ENCODE data around the gene DOCK4.

DOCK4 gene

GRCh38 chr7:111844904-111845671 lies 361.1 kb downstream of the DOCK4 start:
- no peaks in the 10 kb centered on the region for H3K4me1 Mint-ChIP-seq
- H3K9me3 Mint-ChIP-seq: peaks cover 8% of the 10 kb centered on the region
- H3K36me3 Mint-ChIP-seq (ENCODE audit: insufficient read depth): peaks cover 2% of the 10 kb centered on the region
- H3K4me3 Mint-ChIP-seq: no peak overlapping the region
- H3K27me3 Mint-ChIP-seq: peaks cover 9% of the 10 kb centered on the region
- DNase-seq (ENCODE audit: low spot score in 2 of 2) (no peak), ATAC-seq (replicated peaks; ENCODE audit: extremely low read depth, poor library complexity, severe bottlenecking) (no peak)
- no peak overlapping the region for H3K27ac Mint-ChIP-seq (ENCODE audit: low read depth)

GRCh38 chr7:111842491-111842890 lies 363.7 kb downstream of the DOCK4 start:
- Mint-ChIP-seq H3K4me1 (no peaks in the 10 kb centered on the region), H3K9me3 (no peaks in the 10 kb centered on the region), H3K27me3 (no peaks in the 10 kb centered on the region), H3K27ac (ENCODE audit: low read depth) (no peak overlapping the region), H3K36me3 (ENCODE audit: insufficient read depth) (no peaks in the 10 kb centered on the region), H3K4me3 (no peak overlapping the region)
- ATAC-seq (replicated peaks; ENCODE audit: extremely low read depth, poor library complexity, severe bottlenecking) (no peak), DNase-seq (ENCODE audit: low spot score in 2 of 2) (no peak)

- H3K27ac Mint-ChIP-seq (ENCODE audit: low read depth): no peak overlapping the region
- no peaks in the 10 kb centered on the region for H3K9me3 Mint-ChIP-seq
- ATAC-seq (replicated peaks; ENCODE audit: extremely low read depth, poor library complexity, severe bottlenecking): no peak
- no peaks in the 10 kb centered on the region for H3K27me3 Mint-ChIP-seq
- H3K36me3 Mint-ChIP-seq (ENCODE audit: insufficient read depth): no peaks in the 10 kb centered on the region
- no peak for DNase-seq (ENCODE audit: low spot score in 2 of 2)
- H3K4me3 Mint-ChIP-seq: no peak overlapping the region
- no peaks in the 10 kb centered on the region for H3K4me1 Mint-ChIP-seq
Measured at GRCh38 chr7:111841596-111842205, 364.5 kb downstream of the DOCK4 start.

GRCh38 chr7:111840528-111840927 lies 365.7 kb downstream of the DOCK4 start:
- Mint-ChIP-seq H3K27ac (ENCODE audit: low read depth) (no peak overlapping the region), H3K27me3 (no peaks in the 10 kb centered on the region), H3K4me3 (no peak overlapping the region), H3K4me1 (no peaks in the 10 kb centered on the region), H3K36me3 (ENCODE audit: insufficient read depth) (no peaks in the 10 kb centered on the region), H3K9me3 (no peaks in the 10 kb centered on the region)
- DNase-seq (ENCODE audit: low spot score in 2 of 2) (no peak), ATAC-seq (replicated peaks; ENCODE audit: extremely low read depth, poor library complexity, severe bottlenecking) (no peak)

GRCh38 chr7:111839261-111839660 lies 366.9 kb downstream of the DOCK4 start:
- Mint-ChIP-seq H3K4me1 (no peaks in the 10 kb centered on the region), H3K4me3 (no peak overlapping the region), H3K27ac (ENCODE audit: low read depth) (no peak overlapping the region), H3K9me3 (no peaks in the 10 kb centered on the region), H3K36me3 (ENCODE audit: insufficient read depth) (no peaks in the 10 kb centered on the region), H3K27me3 (no peaks in the 10 kb centered on the region)
- DNase-seq (ENCODE audit: low spot score in 2 of 2): no peak
- ATAC-seq (replicated peaks; ENCODE audit: extremely low read depth, poor library complexity, severe bottlenecking): no peak

GRCh38 chr7:111836592-111836991 lies 369.6 kb downstream of the DOCK4 start:
- DNase-seq (ENCODE audit: low spot score in 2 of 2): no peak
- no peak overlapping the region for H3K4me3 Mint-ChIP-seq
- no peak for ATAC-seq (replicated peaks; ENCODE audit: extremely low read depth, poor library complexity, severe bottlenecking)
- H3K27ac Mint-ChIP-seq (ENCODE audit: low read depth): no peak overlapping the region
- no peaks in the 10 kb centered on the region for H3K27me3 Mint-ChIP-seq
- H3K36me3 Mint-ChIP-seq (ENCODE audit: insufficient read depth): no peaks in the 10 kb centered on the region
- H3K4me1 Mint-ChIP-seq: no peaks in the 10 kb centered on the region
- H3K9me3 Mint-ChIP-seq: no peaks in the 10 kb centered on the region

- Mint-ChIP-seq H3K27me3 (peaks cover 7% of the 10 kb centered on the region), H3K4me3 (no peak overlapping the region), H3K9me3 (peaks cover 6% of the 10 kb centered on the region), H3K27ac (ENCODE audit: low read depth) (no peak overlapping the region), H3K4me1 (no peaks in the 10 kb centered on the region), H3K36me3 (ENCODE audit: insufficient read depth) (no peaks in the 10 kb centered on the region)
- no peak for ATAC-seq (replicated peaks; ENCODE audit: extremely low read depth, poor library complexity, severe bottlenecking)
- DNase-seq (ENCODE audit: low spot score in 2 of 2): no peak
Measured at GRCh38 chr7:111835066-111835465, 371.1 kb downstream of the DOCK4 start.

GRCh38 chr7:111834367-111834766 lies 371.8 kb downstream of the DOCK4 start:
- Mint-ChIP-seq H3K27ac (ENCODE audit: low read depth) (no peak overlapping the region), H3K27me3 (peaks cover 7% of the 10 kb centered on the region), H3K36me3 (ENCODE audit: insufficient read depth) (no peaks in the 10 kb centered on the region), H3K4me1 (no peaks in the 10 kb centered on the region), H3K9me3 (peaks cover 6% of the 10 kb centered on the region), H3K4me3 (no peak overlapping the region)
- DNase-seq (ENCODE audit: low spot score in 2 of 2) (no peak), ATAC-seq (replicated peaks; ENCODE audit: extremely low read depth, poor library complexity, severe bottlenecking) (no peak)

GRCh38 chr7:111833466-111833865 lies 372.7 kb downstream of the DOCK4 start:
- H3K27me3 Mint-ChIP-seq: peaks cover 7% of the 10 kb centered on the region
- H3K36me3 Mint-ChIP-seq (ENCODE audit: insufficient read depth): no peaks in the 10 kb centered on the region
- no peak overlapping the region for H3K27ac Mint-ChIP-seq (ENCODE audit: low read depth)
- H3K4me1 Mint-ChIP-seq: no peaks in the 10 kb centered on the region
- DNase-seq (ENCODE audit: low spot score in 2 of 2) (no peak), ATAC-seq (replicated peaks; ENCODE audit: extremely low read depth, poor library complexity, severe bottlenecking) (no peak)
- H3K4me3 Mint-ChIP-seq: no peak overlapping the region
- peaks cover 6% of the 10 kb centered on the region for H3K9me3 Mint-ChIP-seq

- Mint-ChIP-seq H3K27me3 (peaks cover 7% of the 10 kb centered on the region), H3K4me3 (no peak overlapping the region), H3K4me1 (no peaks in the 10 kb centered on the region), H3K27ac (ENCODE audit: low read depth) (no peak overlapping the region), H3K36me3 (ENCODE audit: insufficient read depth) (no peaks in the 10 kb centered on the region), H3K9me3 (peaks cover 6% of the 10 kb centered on the region)
- DNase-seq (ENCODE audit: low spot score in 2 of 2): no peak
- ATAC-seq (replicated peaks; ENCODE audit: extremely low read depth, poor library complexity, severe bottlenecking): no peak
Measured at GRCh38 chr7:111832174-111832573, 374.0 kb downstream of the DOCK4 start.

GRCh38 chr7:111829221-111829620 lies 377.0 kb downstream of the DOCK4 start:
- peaks cover 6% of the 10 kb centered on the region for H3K9me3 Mint-ChIP-seq
- peaks cover 18% of the 10 kb centered on the region for H3K27me3 Mint-ChIP-seq
- no peaks in the 10 kb centered on the region for H3K36me3 Mint-ChIP-seq (ENCODE audit: insufficient read depth)
- ATAC-seq (replicated peaks; ENCODE audit: extremely low read depth, poor library complexity, severe bottlenecking) (no peak), DNase-seq (ENCODE audit: low spot score in 2 of 2) (no peak)
- H3K4me3 Mint-ChIP-seq: no peak overlapping the region
- no peaks in the 10 kb centered on the region for H3K4me1 Mint-ChIP-seq
- H3K27ac Mint-ChIP-seq (ENCODE audit: low read depth): no peak overlapping the region

- Mint-ChIP-seq H3K4me3 (no peak overlapping the region), H3K36me3 (ENCODE audit: insufficient read depth) (no peaks in the 10 kb centered on the region), H3K27ac (ENCODE audit: low read depth) (no peak overlapping the region), H3K4me1 (no peaks in the 10 kb centered on the region), H3K9me3 (peaks cover 6% of the 10 kb centered on the region), H3K27me3 (peaks cover 18% of the 10 kb centered on the region)
- ATAC-seq (replicated peaks; ENCODE audit: extremely low read depth, poor library complexity, severe bottlenecking): no peak
- DNase-seq (ENCODE audit: low spot score in 2 of 2): no peak
Measured at GRCh38 chr7:111827863-111828504, 378.2 kb downstream of the DOCK4 start.

GRCh38 chr7:111825046-111825445 lies 381.2 kb downstream of the DOCK4 start:
- no peak for DNase-seq (ENCODE audit: low spot score in 2 of 2)
- no peak for ATAC-seq (replicated peaks; ENCODE audit: extremely low read depth, poor library complexity, severe bottlenecking)
- Mint-ChIP-seq H3K27ac (ENCODE audit: low read depth) (no peak overlapping the region), H3K27me3 (peaks cover 11% of the 10 kb centered on the region), H3K36me3 (ENCODE audit: insufficient read depth) (no peaks in the 10 kb centered on the region), H3K9me3 (no peaks in the 10 kb centered on the region), H3K4me3 (no peak overlapping the region), H3K4me1 (no peaks in the 10 kb centered on the region)
